HG02885 (cell line): Measurements from ENCODE around the gene IP6K3.

Source experiments
- ATAC-seq: cut with Tn5 transposase; IDR thresholded peaks from one replicate; pipeline ENCODE4 v1.9.1; 2021; ENCODE audit warnings: mild to moderate bottlenecking; ENCODE audit not compliant: unreplicated experiment, poor library complexity

IP6K3 gene

GRCh38 chr6:33725891-33726673 is 20.6 kb downstream of the IP6K3 start:
- no peak for ATAC-seq

DNA sequence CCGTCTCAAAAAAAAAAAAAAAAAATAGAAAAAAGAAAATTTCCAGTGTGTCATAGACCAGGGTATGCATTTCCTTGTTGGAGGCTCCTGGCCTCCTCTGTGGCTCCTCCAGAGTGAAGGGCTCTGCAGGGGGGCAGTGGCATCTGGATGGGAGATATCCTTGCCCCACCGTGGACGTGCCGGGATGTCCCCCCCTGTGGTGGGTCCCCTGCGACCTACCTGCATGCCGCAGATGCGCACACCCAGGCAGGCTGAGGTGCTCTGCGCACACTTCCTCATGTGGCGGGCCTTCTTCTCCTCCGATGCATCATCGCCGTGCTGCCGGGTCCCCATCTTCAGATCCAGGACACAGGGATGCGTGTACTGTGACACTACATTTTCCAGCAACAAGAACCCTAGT is 21.5 kb downstream of the IP6K3 start:
- no peak for ATAC-seq

- no peak for ATAC-seq
Measured at GRCh38 chr6:33724102-33725023, 22.3 kb downstream of the IP6K3 start.

DNA sequence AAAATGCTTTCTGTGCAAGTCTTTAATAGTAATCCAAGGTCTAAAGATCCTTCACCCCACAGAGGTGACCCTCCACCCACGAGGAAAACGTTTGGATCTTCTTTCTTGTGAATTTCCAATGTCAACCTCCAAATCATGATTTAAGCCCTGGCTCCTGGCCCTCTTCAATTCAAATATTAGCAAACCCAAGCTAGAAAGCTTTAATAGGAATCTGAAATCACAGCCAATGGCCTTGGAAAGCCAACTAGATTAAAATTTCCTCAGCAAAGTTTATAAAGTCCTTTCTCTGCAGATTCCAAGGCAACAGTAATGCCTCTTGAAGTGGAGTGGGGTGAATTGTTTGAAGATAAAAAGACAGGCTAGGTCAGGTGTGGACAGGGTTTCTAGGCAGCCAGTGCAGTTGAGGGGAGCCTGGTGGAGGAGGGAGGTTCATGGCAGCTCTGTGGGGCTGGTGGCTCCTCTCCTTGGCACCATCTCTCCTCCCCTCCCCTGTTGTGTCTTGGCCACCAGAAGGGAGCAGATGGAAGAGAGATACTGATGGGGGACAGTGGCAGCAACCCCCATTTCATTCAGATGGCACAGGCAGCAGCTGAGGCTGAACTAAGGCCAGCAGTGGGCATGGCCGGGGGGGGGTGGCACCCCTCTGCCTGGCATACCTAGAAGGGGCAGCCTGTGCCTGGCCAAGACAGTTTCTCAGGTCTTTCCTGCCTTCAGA is 23.2 kb downstream of the IP6K3 start:
- no peak for ATAC-seq

- ATAC-seq = no peak
Measured at GRCh38 chr6:33722103-33722623, 24.5 kb downstream of the IP6K3 start.

DNA sequence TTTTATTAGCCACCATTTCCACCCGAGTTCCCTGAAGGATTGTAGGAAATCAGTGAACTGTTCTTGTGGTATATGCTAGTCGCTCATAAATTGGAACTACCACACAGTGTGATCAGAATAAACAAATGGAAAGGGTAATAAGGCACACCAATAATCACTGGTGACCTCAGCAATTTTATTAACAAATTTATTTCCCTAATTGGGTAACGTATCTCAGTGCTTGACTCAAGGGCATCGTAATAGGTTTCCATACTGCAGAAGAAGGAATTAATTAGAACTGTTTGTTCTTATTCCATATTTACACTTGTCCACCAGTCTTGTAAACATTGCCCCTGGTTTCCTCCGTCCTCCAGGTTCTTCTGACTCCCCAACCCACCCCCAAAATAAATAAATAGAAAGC is 25.2 kb downstream of the IP6K3 start:
- ATAC-seq = no peak

- no peak for ATAC-seq
Measured at GRCh38 chr6:33720998-33721397, 25.7 kb downstream of the IP6K3 start.

- ATAC-seq = no peak
Measured at GRCh38 chr6:33719326-33719987, 27.2 kb downstream of the IP6K3 start.

GRCh38 chr6:33718713-33719112 is 28.0 kb downstream of the IP6K3 start:
- no peak for ATAC-seq

- ATAC-seq = no peak
Measured at GRCh38 chr6:33717934-33718455, 28.7 kb downstream of the IP6K3 start.

- ATAC-seq = no peak
Measured at GRCh38 chr6:33716890-33717632, 29.6 kb downstream of the IP6K3 start.

DNA sequence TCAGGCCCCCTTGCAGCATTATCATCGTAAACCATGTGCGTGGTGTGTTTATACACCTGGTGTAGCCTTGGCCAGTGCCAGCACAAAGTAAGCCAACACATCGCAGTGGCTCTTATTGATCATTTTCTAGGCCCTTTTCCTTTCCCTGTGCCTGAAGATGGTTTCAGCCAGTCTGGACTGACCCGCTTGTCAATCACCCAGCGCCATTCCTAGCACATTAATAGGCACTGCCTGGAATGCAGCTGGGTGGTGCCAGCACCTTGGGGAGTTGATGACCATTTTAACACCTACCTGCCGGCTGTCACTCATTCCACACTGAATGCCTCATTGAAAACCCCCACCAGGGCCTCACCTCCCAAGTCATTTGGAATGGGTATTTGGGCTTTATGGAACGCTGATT is 30.3 kb downstream of the IP6K3 start:
- ATAC-seq = no peak

DNA sequence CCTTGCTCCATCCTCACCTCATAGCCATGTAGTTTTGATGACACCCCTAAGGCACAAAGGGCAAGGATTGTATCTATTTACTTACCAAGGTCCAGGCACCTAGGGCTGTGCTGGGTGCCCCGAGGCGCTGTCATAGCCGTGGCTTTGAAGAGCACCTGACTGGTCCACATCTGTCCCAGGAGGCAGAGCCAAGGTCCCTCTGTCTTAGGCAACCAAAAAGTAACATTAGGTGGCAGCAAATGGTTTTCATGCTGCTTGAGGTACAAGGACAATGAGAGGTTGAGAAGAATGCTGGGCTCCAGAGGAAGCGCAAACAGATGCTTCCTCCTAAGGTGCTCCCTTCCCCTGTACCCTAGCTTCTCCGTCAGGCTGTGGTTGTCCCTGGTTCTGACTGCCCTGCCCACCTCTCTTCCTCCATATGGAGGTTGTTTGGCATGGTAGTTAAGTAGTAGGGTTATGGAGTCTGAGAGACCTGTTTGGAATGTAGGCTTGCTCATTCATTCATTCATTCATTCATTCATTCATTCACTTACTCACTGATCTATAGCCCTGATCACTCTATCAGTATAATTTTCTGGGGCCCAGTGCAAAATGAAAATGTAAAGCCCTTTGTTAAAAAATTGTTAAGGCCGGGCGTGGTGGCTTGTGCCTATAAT is 32.2 kb downstream of the IP6K3 start:
- ATAC-seq = no peak

DNA sequence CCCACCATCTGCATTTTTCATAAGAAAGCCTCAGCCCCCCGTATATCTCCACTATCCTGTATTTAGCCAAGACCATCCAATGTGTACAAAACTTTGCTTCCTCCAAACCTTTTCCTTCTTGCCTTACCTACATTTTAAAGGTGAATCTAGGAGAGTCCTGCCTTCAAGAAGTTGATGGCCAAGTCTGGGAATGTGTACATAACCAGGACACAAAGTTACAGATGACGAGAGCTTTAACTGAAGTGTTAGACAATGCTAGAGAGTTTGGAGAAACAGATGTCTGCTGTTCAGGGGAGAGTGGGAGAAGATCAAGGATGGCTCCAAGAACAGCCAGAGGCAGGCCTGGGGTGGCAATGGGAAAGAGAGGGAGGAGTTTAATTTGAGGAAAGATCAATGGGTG is 32.9 kb downstream of the IP6K3 start:
- no peak for ATAC-seq

- ATAC-seq = no peak
Measured at GRCh38 chr6:33712914-33713313, 33.8 kb downstream of the IP6K3 start.

- ATAC-seq = peak; percentile 91
Measured at GRCh38 chr6:33711140-33712129, 35.3 kb downstream of the IP6K3 start, which contains the start of gene UQCC2. TSS of gene UQCC2 (minus strand) at chr6:33711700. CDS start at chr6:33711686, 14 bp downstream.
